Smooth muscle cell (in vitro differentiated cells): Measurements from ENCODE around the gene CHTOP. TPM values are rescaled to one million over a fixed set of nuclear protein-coding genes. Genes with fewer than 3 reads are reported as not detected.

Source experiments
- DNase-seq: peaks from one replicate; lab custom pipeline; 2025; ENCODE audit not compliant: unreplicated experiment; lab: John Stamatoyannopoulos, UW
- H2AFZ ChIP-seq: fragments of 200-600 bp; sonication (generic); 2 replicates; pipeline ENCODE4 v1.6.0; 2016; ENCODE audit warnings: antibody characterized with exemption, low read depth, mild to moderate bottlenecking
- H3F3A ChIP-seq: fragments of 200-600 bp; sonication (generic); 2 replicates; pipeline ENCODE4 v1.6.0; 2017; ENCODE audit warnings: antibody characterized with exemption, low read depth
- H3K27ac ChIP-seq: fragments of 200-600 bp; sonication (generic); 2 replicates; pipeline ENCODE4 v1.5.1; 2016; ENCODE audit warnings: low read depth, mild to moderate bottlenecking
- H3K27me3 ChIP-seq: fragments of 200-600 bp; sonication (generic); 2 replicates; pipeline ENCODE4 v1.6.1; 2016; ENCODE audit warnings: low read depth, mild to moderate bottlenecking
- H3K36me3 ChIP-seq: fragments of 200-600 bp; sonication (generic); 2 replicates; pipeline ENCODE4 v1.5.1; 2016; ENCODE audit warnings: low read depth
- H3K4me1 ChIP-seq: fragments of 200-600 bp; sonication (generic); 2 replicates; pipeline ENCODE4 v1.5.1; 2016; ENCODE audit warnings: low read depth
- H3K4me2 ChIP-seq: fragments of 200-600 bp; sonication (generic); 2 replicates; pipeline ENCODE4 v1.6.0; 2016; ENCODE audit warnings: mild to moderate bottlenecking
- H3K4me3 ChIP-seq: fragments of 200-600 bp; sonication (generic); 2 replicates; pipeline ENCODE4 v1.5.1; 2016; ENCODE audit warnings: mild to moderate bottlenecking
- H3K79me2 ChIP-seq: fragments of 200-600 bp; sonication (generic); 2 replicates; pipeline ENCODE4 v1.6.0; 2016; ENCODE audit warnings: low read depth, mild to moderate bottlenecking
- H3K9ac ChIP-seq: fragments of 200-600 bp; sonication (generic); 2 replicates; pipeline ENCODE4 v1.6.0; 2016; ENCODE audit warnings: low read depth
- H3K9me3 ChIP-seq: fragments of 200-600 bp; sonication (generic); replicated peaks from 2 replicates; pipeline ENCODE4 v1.5.1; 2016; ENCODE audit warnings: low read depth
- H4K20me1 ChIP-seq: fragments of 200-600 bp; sonication (generic); 2 replicates; pipeline ENCODE4 v1.6.0; 2016; ENCODE audit warnings: low read depth
- CTCF ChIP-seq: fragments of 200-600 bp; sonication (generic); IDR thresholded peaks from 2 replicates; pipeline ENCODE4 v1.5.1; 2017; ENCODE audit warnings: borderline replicate concordance, mild to moderate bottlenecking, antibody characterized with exemption; ENCODE audit not compliant: insufficient read depth, poor library complexity, severe bottlenecking
- WGBS: methylation state at CpG from one replicate; pipeline ENCODE4 v1.1.7; 2016; ENCODE audit warnings: low lambda C conversion rate; 5-methylcytosine and 5-hydroxymethylcytosine counted together
- polyA plus RNA-seq: library from polyadenylated mRNA; unstranded; fragments of >200 nt; fragmentation: Nextera tagmentation; extraction: Ambion mirVana; gene quantifications from 2 replicates; pipeline ENCODE4 v1.2.1, GENCODE V29; 2016
- total RNA-seq: library from RNA; depleted of rRNA; stranded (reverse); fragments of >200 nt; gene quantifications from 2 replicates; pipeline ENCODE4 v1.2.3, GENCODE V29; 2014

The CHTOP gene
- total and polyA plus RNA-seq, 2 experiments from 2014 or later = 47.8 to 50.2 TPM

DNA sequence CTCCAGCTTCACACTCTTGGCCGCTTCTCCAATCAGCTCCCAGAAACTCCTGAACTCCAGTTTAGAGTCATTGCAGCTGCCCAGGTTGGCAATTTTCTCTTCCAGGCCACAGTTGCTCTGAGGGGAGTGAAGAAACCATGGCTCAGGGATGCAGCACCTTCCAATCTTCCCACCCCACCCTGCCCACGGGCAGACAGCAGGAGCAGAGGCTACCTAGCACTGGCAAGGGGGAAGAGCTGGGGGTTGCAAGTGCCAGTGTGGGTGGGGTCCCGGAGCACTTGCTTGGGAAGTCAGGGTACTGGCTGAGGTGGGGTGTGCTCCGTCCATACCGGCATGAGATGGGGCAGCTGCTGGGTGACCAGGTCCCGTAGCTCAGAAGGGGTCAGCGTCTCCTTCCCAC is 19.0 kb upstream of the CHTOP start:
- Histone ChIP-seq H3K27me3 (no peaks in the 10 kb centered on the region), H3K9ac (no peak overlapping the region), H3K4me2 (no peak overlapping the region), H2AFZ (no peak overlapping the region), H3K27ac (no peak overlapping the region), H3K9me3 (no peaks in the 10 kb centered on the region), H3K36me3 (no peaks in the 10 kb centered on the region), H4K20me1 (no peaks in the 10 kb centered on the region), H3K4me1 (peaks cover 29% of the 10 kb centered on the region), H3K79me2 (peaks cover 33% of the 10 kb centered on the region), H3F3A (peaks cover 8% of the 10 kb centered on the region), H3K4me3 (no peak overlapping the region)
- TF ChIP-seq CTCF = no peak
- WGBS = 93% methylated on average over 6 of the region's 7 CpGs
- no peak for DNase-seq

DNA sequence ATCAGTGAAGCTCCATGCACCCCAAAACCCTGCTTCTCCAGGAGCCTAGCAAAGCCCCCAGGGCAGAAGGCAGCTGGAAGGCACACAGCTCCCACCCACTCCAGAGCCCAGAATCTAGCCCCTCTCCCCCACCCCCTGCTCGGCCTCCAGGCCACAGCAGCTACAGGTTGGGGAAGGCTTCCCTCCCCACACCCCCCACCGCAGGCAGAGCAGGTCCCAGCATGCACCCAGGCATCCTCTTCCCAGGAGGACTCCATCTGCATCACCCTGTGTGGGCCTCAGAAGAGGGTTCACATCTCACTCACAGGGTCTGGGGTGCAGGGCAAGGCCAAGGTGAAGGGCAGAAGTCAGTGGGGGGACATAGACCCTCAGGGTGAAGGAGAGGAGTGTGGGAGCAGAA is 18.5 kb upstream of the CHTOP start:
- WGBS = 87% methylated on average over 2 of the region's 2 CpGs
- no peak for DNase-seq
- Histone ChIP-seq H4K20me1 (no peaks in the 10 kb centered on the region), H3K4me1 (peaks cover 24% of the 10 kb centered on the region), H3K27ac (no peak overlapping the region), H2AFZ (no peak overlapping the region), H3K36me3 (no peaks in the 10 kb centered on the region), H3K4me3 (peak overlapping the region; percentile 39), H3K79me2 (peaks cover 30% of the 10 kb centered on the region), H3K9me3 (no peaks in the 10 kb centered on the region), H3F3A (peaks cover 4% of the 10 kb centered on the region), H3K27me3 (no peaks in the 10 kb centered on the region), H3K9ac (no peak overlapping the region), H3K4me2 (peak overlapping the region; percentile 11)
- no peak for TF ChIP-seq CTCF

DNA sequence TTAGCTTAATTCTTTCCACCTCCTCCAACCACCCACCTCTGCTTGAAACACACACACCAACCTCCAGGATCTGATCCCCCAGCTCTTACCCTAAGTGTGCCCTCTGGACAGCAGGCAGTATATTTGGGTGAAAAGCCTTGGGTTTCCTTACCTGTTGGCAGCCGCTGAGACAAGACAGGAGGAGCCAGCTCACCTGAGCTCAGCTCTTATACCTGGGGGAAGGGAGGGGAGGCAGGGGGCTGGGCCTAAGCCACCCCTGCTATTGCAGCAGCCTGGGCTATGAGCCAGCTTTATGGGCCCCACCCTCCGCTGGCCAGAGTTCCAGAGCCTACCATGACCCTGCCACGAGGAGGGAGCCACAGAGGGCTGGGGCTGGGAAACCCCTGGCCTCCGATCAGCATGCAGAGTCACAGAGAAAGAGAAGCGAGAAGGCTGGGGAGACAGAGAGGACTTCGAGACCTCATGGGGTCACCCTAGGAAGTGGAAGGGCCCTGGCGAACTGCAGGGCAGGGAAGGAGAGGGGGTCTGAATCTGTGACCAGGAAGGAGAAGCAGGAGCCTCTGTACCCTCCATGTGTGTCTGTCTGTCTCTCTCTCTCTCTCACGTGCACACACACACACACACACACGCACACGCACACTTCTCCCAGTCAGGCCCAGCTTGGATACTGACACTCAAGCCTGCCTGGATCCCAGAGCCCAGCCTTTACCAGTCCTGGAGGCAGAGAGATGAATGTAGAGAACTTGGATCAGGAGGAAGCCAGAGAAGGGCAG is 17.5 kb upstream of the CHTOP start, which contains the start of gene S100A14:
TSS of gene S100A14 (minus strand) at position 182 of the 773 bp plus-strand sequence. CDS start 467 bp downstream, outside the sequence.
- Histone ChIP-seq H3K27ac (no peak within 1 kb of the TSS), H3K27me3 (no peaks in the 10 kb centered on the region), H2AFZ (no peak within 1 kb of the TSS), H3K4me3 (peak within 1 kb of the TSS; percentile 39), H3F3A (no peaks in the 10 kb centered on the region), H4K20me1 (no peaks in the 10 kb centered on the region), H3K36me3 (no peaks in the 10 kb centered on the region), H3K79me2 (peaks cover 23% of the 10 kb centered on the region), H3K4me2 (peak within 1 kb of the TSS; percentile 11), H3K9ac (no peak within 1 kb of the TSS), H3K9me3 (no peaks in the 10 kb centered on the region), H3K4me1 (peaks cover 18% of the 10 kb centered on the region)
- DNase-seq = no peak
- TF ChIP-seq CTCF = no peak
- WGBS = 76% methylated on average over 10 of the region's 10 CpGs

- 93% methylated on average over 5 of the region's 5 CpGs for WGBS
- TF ChIP-seq CTCF = no peak
- Histone ChIP-seq H3K4me3 (no peak overlapping the region), H3K27me3 (no peaks in the 10 kb centered on the region), H3F3A (no peaks in the 10 kb centered on the region), H3K36me3 (no peaks in the 10 kb centered on the region), H4K20me1 (no peaks in the 10 kb centered on the region), H2AFZ (no peak overlapping the region), H3K4me1 (peaks cover 14% of the 10 kb centered on the region), H3K4me2 (no peak overlapping the region), H3K9ac (no peak overlapping the region), H3K9me3 (no peaks in the 10 kb centered on the region), H3K79me2 (peaks cover 17% of the 10 kb centered on the region), H3K27ac (no peak overlapping the region)
- DNase-seq = no peak
These were observed 17.0 kb upstream of the CHTOP start for GRCh38 chr1:153616917-153617311.
